Stomach (tissue), 9 donors: ENCODE results near the gene ZMAT1. TPM values are rescaled to one million over a fixed set of nuclear protein-coding genes. Genes with fewer than 3 reads are reported as not detected.

Experiments used
- DNase-seq, 2 donors: peaks; one replicate each; pipeline versions ENCODE4 v3.0.0 to v3.0.0-alpha.2; 2013 to 2019
- H3K27ac ChIP-seq, 5 donors: fragments of 200-600 bp in 4 of 5; sonication (generic) in 4 of 5; one replicate each; pipeline ENCODE4 v1.5.1; 2013 to 2019; ENCODE audit warnings: mild to moderate bottlenecking in 1 of 5, moderate library complexity in 1 of 5
- H3K27me3 ChIP-seq, 3 donors: fragments of 200-600 bp; sonication (generic); one replicate each; pipeline ENCODE4 v1.5.1; 2017 to 2019; ENCODE audit warnings: mixed run types in 1 of 3
- H3K36me3 ChIP-seq, 4 donors: fragments of 200-600 bp; sonication (generic); 1 replicate in 3 of 4; 2 replicates in 1 of 4; pipeline ENCODE4 v1.5.1; 2016 to 2019
- H3K4me1 ChIP-seq, 4 donors: fragments of 200-600 bp; sonication (generic); one replicate each; pipeline ENCODE4 v1.5.1; 2016 to 2019
- H3K4me3 ChIP-seq, 4 donors: fragments of 200-600 bp; sonication (generic) in 3 of 4; one replicate each; pipeline ENCODE4 v1.5.1; 2016 to 2019; ENCODE audit warnings: mild to moderate bottlenecking in 1 of 4
- H3K9me3 ChIP-seq, 4 donors: fragments of 200-600 bp; sonication (generic); one replicate each; pipeline ENCODE4 v1.5.1; 2016 to 2019
- EP300 ChIP-seq: sonication (generic); formaldehyde crosslinking; IDR thresholded peaks from one replicate; pipeline ENCODE4 v1.6.1; 2017; ENCODE audit warnings: antibody characterized with exemption
- POLR2A ChIP-seq, 4 donors: fragments of 450-650 bp; IDR thresholded peaks; one replicate each; pipeline ENCODE4 v1.6.1; 2016; ENCODE audit warnings: antibody characterized with exemption in 4 of 4, control low read depth in 2 of 4, mild to moderate bottlenecking in 1 of 4, moderate library complexity in 1 of 4
- POLR2AphosphoS5 ChIP-seq, 3 donors: sonication (generic); formaldehyde crosslinking; IDR thresholded peaks; one replicate each; pipeline ENCODE4 v1.6.1; 2016; ENCODE audit warnings: antibody characterized with exemption in 3 of 3
- WGBS, 5 donors: extraction: QIAGEN DNeasy Blood & Tissue Kit in 3 of 5; methylation state at CpG; one replicate each; pipeline versions ENCODE4 v1.1.5 to v1.1.7; 2013 to 2018; 5-methylcytosine and 5-hydroxymethylcytosine counted together
- intact Hi-C: fragments of 100-400 bp; cut with DNase I; formaldehyde crosslinking; loops from one replicate; pipeline ENCODE4 v1.15.1; 2023; ENCODE audit warnings: low total_unique reads
- polyA plus RNA-seq, 3 donors: library from polyadenylated mRNA; stranded (reverse); fragments of 200-250 nt; gene quantifications; one replicate each; pipeline ENCODE4 v1.2.3, GENCODE V29; 2013
- total RNA-seq, 5 donors: library from RNA; depleted of rRNA; stranded (reverse); fragments of >200 nt; gene quantifications; one replicate each; pipeline versions ENCODE4 v1.1.0 to v1.2.3, GENCODE V29; 2014 to 2016
- TF ChIP-seq, protein P1 (sequence below), 7 experiments: fragments of 450-650 bp in 4 of 7; fragments of 200-600 bp in 3 of 7; sonication (generic) in 3 of 7; IDR thresholded peaks; one replicate each; pipeline ENCODE4 v1.5.1; 2016 to 2019; ENCODE audit warnings: antibody characterized with exemption in 7 of 7, control low read depth in 2 of 7, mild to moderate bottlenecking in 1 of 7
- donor health status: healthy with polysubstance abuse.
- donor health status: Bipolar disorder and iron deficiency.
- donor health status: healthy.

Gene ZMAT1
- total and polyA plus RNA-seq, 8 donors = 0.81 to 16.8 (median 5.1) TPM

DNA sequence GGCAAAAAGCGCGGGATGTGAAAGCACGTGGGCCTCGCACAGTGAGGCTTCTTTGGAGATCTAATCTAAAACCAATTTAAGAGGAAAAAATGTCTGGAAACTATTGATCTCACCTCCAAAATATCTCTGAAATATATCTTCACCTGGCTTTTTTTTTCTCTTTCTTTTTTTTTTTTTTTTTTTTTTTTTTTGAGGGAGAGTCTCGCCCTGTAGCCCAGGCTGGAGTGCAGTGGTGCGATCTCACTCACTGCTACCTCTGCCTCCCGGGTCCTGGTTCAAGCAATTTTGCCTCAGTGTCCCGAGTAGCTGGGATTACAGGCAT, 383 bp upstream of the ZMAT1 start:
- no peak for TF ChIP-seq POLR2AphosphoS5 (IDR thresholded peaks at IDR 0.05)
- no peak for TF ChIP-seq EP300
- TF ChIP-seq, protein P1, sequence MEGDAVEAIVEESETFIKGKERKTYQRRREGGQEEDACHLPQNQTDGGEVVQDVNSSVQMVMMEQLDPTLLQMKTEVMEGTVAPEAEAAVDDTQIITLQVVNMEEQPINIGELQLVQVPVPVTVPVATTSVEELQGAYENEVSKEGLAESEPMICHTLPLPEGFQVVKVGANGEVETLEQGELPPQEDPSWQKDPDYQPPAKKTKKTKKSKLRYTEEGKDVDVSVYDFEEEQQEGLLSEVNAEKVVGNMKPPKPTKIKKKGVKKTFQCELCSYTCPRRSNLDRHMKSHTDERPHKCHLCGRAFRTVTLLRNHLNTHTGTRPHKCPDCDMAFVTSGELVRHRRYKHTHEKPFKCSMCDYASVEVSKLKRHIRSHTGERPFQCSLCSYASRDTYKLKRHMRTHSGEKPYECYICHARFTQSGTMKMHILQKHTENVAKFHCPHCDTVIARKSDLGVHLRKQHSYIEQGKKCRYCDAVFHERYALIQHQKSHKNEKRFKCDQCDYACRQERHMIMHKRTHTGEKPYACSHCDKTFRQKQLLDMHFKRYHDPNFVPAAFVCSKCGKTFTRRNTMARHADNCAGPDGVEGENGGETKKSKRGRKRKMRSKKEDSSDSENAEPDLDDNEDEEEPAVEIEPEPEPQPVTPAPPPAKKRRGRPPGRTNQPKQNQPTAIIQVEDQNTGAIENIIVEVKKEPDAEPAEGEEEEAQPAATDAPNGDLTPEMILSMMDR (IDR thresholded peaks at IDR 0.05) = no peak
- TF ChIP-seq POLR2A (IDR thresholded peaks at IDR 0.05) = no peak
- peaks cover 0 to 8% (median 0%) of the 10 kb centered on the region in 4 donors for H3K4me1 ChIP-seq
- peak overlapping the region; percentile 57 to 69 (median 62) for H3K4me3 ChIP-seq
- 44 to 66% (median 51%) methylated on average over 7 to 8 of the region's 8 CpGs for WGBS, 5 donors
- intact Hi-C loops = no loop called here
- DNase-seq = no peak
- H3K9me3 ChIP-seq = peaks cover 0 to 3% (median 0%) of the 10 kb centered on the region in 4 donors
- no peaks in the 10 kb centered on the region for H3K36me3 ChIP-seq
- peak overlapping the region; percentile 85 to 97 (median 94) for H3K27ac ChIP-seq
- no peaks in the 10 kb centered on the region for H3K27me3 ChIP-seq

DNA sequence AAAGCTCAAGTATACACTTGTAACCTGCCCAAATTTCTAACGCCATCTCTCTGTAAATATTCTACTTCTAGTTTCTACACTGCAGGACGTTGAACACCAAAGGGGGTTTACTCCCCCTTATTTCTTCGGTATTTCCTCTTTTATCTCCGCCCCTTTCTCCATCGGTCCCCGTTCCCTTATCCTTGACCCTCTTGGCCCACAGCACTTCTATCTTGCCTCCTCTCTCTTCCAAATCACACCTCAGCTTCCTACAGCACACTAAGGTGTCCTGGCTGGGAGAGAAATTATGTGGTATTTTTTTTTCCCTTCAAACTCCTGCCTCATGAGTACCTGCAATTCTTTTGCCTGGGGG, 715 bp downstream of the ZMAT1 start:
- no peaks in the 10 kb centered on the region for H3K36me3 ChIP-seq
- DNase-seq = no peak
- no peaks in the 10 kb centered on the region for H3K27me3 ChIP-seq
- peak overlapping the region; percentile 85 to 97 (median 94) for H3K27ac ChIP-seq
- peak overlapping the region; percentile 57 to 69 (median 62) for H3K4me3 ChIP-seq
- H3K4me1 ChIP-seq = peaks cover 0 to 8% (median 0%) of the 10 kb centered on the region in 4 donors
- TF ChIP-seq, protein P1 (IDR thresholded peaks at IDR 0.05) = no peak
- TF ChIP-seq POLR2A (IDR thresholded peaks at IDR 0.05) = no peak
- TF ChIP-seq POLR2AphosphoS5 (IDR thresholded peaks at IDR 0.05) = no peak
- TF ChIP-seq EP300 = no peak
- peaks cover 0 to 3% (median 0%) of the 10 kb centered on the region in 4 donors for H3K9me3 ChIP-seq
- WGBS, 5 donors = 1 to 46% (median 5%) methylated on average over 6 of the region's 6 CpGs
- intact Hi-C loops = no loop called here

DNA sequence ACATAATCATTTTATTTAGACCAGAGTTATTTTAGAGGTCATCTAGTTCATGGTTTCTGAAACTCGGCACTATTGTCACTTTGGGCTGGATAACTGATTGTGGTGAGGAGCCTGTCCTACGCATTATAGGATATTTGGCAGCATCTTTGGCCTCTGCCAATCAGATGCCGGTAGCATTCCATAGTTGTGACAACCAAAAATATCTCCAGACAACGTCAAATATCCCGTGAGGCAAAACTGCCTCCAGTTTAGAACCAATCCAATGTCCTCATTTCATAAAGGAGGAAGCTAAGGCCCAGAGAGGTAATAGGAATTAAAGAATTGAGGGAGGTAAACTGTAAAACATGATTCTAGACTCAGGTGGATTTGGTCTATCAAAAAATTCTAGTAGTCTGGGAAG, 6.1 kb downstream of the ZMAT1 start:
- 74 to 92% (median 82%) methylated on average over 5 of the region's 5 CpGs for WGBS, 5 donors
- H3K27ac ChIP-seq = no peak overlapping the region
- no peak for DNase-seq
- H3K36me3 ChIP-seq = no peaks in the 10 kb centered on the region
- peaks cover 0 to 3% (median 0%) of the 10 kb centered on the region in 4 donors for H3K4me1 ChIP-seq
- H3K9me3 ChIP-seq = no peaks in the 10 kb centered on the region
- TF ChIP-seq, protein P1 (IDR thresholded peaks at IDR 0.05) = no peak
- TF ChIP-seq POLR2A (IDR thresholded peaks at IDR 0.05) (no peak), EP300 (no peak), POLR2AphosphoS5 (IDR thresholded peaks at IDR 0.05) (no peak)
- H3K4me3 ChIP-seq = no peak overlapping the region
- peaks cover 0 to 3% (median 0%) of the 10 kb centered on the region in 3 donors for H3K27me3 ChIP-seq
- intact Hi-C loops = no loop called here

DNA sequence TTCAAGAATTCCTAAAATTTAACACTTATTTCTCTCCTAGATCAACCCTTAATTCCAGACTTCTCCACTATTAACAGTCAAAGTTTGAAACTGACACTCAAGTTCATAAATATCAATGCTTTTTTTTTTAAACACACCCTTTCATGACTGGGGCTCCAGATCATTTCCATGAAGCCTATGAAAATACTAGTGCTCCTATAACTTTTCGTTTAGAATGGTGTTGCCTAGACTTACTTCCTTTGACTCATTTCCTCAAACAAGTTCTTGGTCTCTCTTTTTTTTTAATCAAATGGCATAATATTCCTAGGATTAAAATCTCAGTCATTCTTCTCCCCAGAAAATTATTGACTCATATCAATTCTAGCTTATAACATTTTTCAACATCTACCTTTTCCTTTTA, 13.1 kb downstream of the ZMAT1 start:
- H3K4me1 ChIP-seq = no peaks in the 10 kb centered on the region
- intact Hi-C loops = no loop called here
- H3K36me3 ChIP-seq = no peaks in the 10 kb centered on the region
- TF ChIP-seq POLR2A (IDR thresholded peaks at IDR 0.05) (no peak), EP300 (no peak), POLR2AphosphoS5 (IDR thresholded peaks at IDR 0.05) (no peak)
- TF ChIP-seq, protein P1 (IDR thresholded peaks at IDR 0.05) = no peak
- H3K4me3 ChIP-seq = no peak overlapping the region
- no peak for DNase-seq
- WGBS, 5 donors = 42 to 80% (median 71%) methylated on average over 1 of the region's 1 CpG
- no peak overlapping the region for H3K27ac ChIP-seq
- no peaks in the 10 kb centered on the region for H3K27me3 ChIP-seq
- H3K9me3 ChIP-seq = peaks cover 0 to 11% (median 5%) of the 10 kb centered on the region in 4 donors
